Measurements from ENCODE around the gene SLC6A8. TPM values are rescaled to one million over a fixed set of nuclear protein-coding genes. Genes with fewer than 3 reads are reported as not detected.
A peak's percentile ranks its signal among the peaks of the same experiment; 100 is the strongest.

Gene SLC6A8
- total and polyA plus RNA-seq, 7 experiments from 2014 or later = 0.10 to 2.6 (median 0.74) TPM; not detected in 1

DNA sequence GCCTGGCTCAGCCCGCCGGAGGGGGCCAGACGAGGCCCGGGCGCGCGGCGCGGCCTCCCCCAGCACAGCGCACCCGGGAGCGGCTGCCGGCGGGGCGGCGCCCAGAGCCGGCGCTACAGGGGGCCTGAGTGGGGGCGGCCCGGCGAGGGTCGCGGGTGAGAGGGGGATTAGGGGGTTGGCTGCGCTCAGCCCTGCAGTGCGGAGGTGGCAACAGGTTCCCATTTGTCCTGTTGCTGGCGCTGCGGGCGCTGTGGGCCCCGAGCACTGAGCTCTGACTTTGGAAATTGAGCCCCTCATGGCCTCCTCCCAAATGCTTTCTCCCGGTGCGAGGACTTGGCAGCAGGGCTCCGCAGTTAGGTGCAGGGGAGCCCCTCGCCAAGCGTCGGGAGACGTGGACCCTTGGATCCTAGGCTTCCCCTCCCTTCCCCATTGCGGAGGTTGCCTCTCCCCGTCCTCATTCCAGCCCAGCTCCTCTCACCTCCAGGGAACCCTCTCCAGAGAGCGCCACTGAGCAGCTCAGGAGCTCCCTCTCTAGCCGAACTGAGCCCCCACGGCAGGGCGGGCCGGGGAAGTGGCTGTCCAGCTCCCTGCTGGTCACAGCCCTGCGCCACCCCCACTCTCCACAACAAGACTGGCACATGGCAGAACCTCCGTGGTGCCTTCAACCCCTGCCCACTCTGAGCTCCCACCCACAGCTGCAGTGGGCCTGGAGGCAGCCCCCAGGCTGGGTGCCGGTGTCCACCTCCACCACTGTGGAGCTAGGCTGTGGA, 43.2 kb upstream of the SLC6A8 start:
- Mint-ChIP-seq H3K9me3 (no peaks in the 10 kb centered on the region), H3K27ac (no peak overlapping the region), H3K4me3 (peak overlapping the region in 5 of 10 donors; percentile 21 to 62 (median 38)), H3K27me3 (peaks cover 5 to 52% (median 16%) of the 10 kb centered on the region in 5 donors), H3K4me1 (peaks cover 0 to 19% (median 9%) of the 10 kb centered on the region in 7 donors), H3K36me3 (no peaks in the 10 kb centered on the region)
- Histone ChIP-seq H3K27me3 (ENCODE audit: control insufficient read depth in 2 of 2, insufficient read depth in 2 of 2, low read length in 2 of 2) (peaks cover 0 to 4% of the 10 kb centered on the region in 2 donors), H3K4me3 (ENCODE audit: low read length) (no peak overlapping the region), H3K4me1 (ENCODE audit: control insufficient read depth in 2 of 2, insufficient read depth in 2 of 2, low read length in 2 of 2) (peaks cover 0 to 4% of the 10 kb centered on the region in 2 donors), H3K27ac (ENCODE audit: low read depth, low read length) (no peak overlapping the region), H3K36me3 (ENCODE audit: control insufficient read depth in 2 of 3, insufficient read depth in 3 of 3, low read length in 3 of 3) (no peaks in the 10 kb centered on the region), H3K9me3 (ENCODE audit: control insufficient read depth in 2 of 3, low read length in 3 of 3) (no peaks in the 10 kb centered on the region)
- no peak for DNase-seq
- ChIA-PET CTCF (interaction anchor here (0.7 to 1.3 kb wide), 4 partner anchors 9 to 187 kb away, joined by 3 to 5 read pairs (median 4); no protein-coding TSS in a partner anchor), POLR2A (no interaction called here)
- ATAC-seq = no peak
- intact Hi-C loops (cut with micrococcal nuclease) = loop anchor here in 1 of 2 donors (5.0 kb wide), 3 partner anchors 32 to 107 kb away; no protein-coding TSS in a partner anchor

DNA sequence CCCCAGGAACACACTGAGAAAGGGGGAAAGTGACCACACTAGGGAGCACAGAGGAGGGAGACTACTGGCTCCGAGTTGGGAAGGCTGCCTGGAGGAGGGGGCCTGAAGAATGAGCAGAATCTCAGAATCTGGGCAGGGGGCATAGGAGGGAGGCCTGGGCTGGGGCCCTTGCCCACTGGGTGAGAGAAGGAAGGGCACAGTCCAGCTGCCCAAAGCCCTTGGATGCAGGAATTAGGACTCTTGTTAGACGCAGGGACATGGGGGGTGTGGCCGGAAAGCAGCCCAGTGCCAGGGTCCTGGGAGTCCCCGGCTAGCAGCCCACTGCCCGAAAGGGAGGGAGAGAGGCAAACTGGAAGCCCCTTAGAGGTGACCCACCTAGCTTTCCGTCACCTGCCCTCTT, 42.6 kb upstream of the SLC6A8 start:
- Histone ChIP-seq H3K27ac (ENCODE audit: low read depth, low read length) (no peak overlapping the region), H3K27me3 (ENCODE audit: control insufficient read depth in 2 of 2, insufficient read depth in 2 of 2, low read length in 2 of 2) (peaks cover 0 to 4% of the 10 kb centered on the region in 2 donors), H3K4me3 (ENCODE audit: low read length) (no peak overlapping the region), H3K4me1 (ENCODE audit: control insufficient read depth in 2 of 2, insufficient read depth in 2 of 2, low read length in 2 of 2) (peaks cover 0 to 4% of the 10 kb centered on the region in 2 donors), H3K36me3 (ENCODE audit: control insufficient read depth in 2 of 3, insufficient read depth in 3 of 3, low read length in 3 of 3) (no peaks in the 10 kb centered on the region), H3K9me3 (ENCODE audit: control insufficient read depth in 2 of 3, low read length in 3 of 3) (no peaks in the 10 kb centered on the region)
- H3K4me3 Mint-ChIP-seq = peak overlapping the region in 3 of 10 donors; percentile 19 to 62 (median 38)
- H3K9me3 Mint-ChIP-seq = no peaks in the 10 kb centered on the region
- DNase-seq = no peak
- ChIA-PET CTCF (interaction anchor here (1.1 to 1.3 kb wide), 2 partner anchors 36 to 91 kb away, joined by 5 read pairs; no protein-coding TSS in a partner anchor), POLR2A (no interaction called here)
- ATAC-seq = no peak
- intact Hi-C loops (cut with micrococcal nuclease) = loop anchor here in 1 of 2 donors (5.0 kb wide), 3 partner anchors 33 to 108 kb away; no protein-coding TSS in a partner anchor
- H3K27ac Mint-ChIP-seq = no peak overlapping the region
- H3K36me3 Mint-ChIP-seq = no peaks in the 10 kb centered on the region
- H3K27me3 Mint-ChIP-seq = peaks cover 5 to 54% (median 16%) of the 10 kb centered on the region in 5 donors
- peaks cover 0 to 19% (median 9%) of the 10 kb centered on the region in 7 donors for H3K4me1 Mint-ChIP-seq

DNA sequence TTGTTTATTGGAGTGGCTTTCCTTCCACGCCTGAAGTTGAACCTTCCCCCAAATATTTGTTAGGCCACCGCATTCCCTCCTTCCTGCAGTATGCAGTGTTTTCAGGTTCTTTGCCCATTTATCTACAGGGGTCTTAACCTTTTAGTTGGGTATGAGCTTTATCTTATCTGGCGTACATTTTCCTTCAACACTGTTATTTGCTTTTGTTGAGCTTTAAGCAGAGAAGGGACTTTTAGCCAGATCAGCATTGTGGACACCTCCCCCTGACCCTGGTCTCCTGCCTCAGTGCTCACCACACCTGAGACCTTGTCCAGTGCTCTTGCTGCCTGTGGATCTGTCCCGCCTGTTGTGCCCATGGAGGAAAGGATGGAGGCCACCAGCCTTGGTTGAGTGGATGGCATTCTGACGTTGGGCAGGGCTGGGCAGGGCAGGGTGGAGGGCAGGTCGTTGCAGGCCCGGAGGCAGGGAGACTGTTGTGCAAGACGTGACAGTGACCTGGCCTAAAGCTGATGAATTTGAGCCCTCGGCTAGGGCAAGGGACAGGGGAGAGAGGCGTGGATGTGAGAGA, 41.7 kb upstream of the SLC6A8 start:
- intact Hi-C loops (cut with micrococcal nuclease) = loop anchor here in 1 of 2 donors (5.0 kb wide), 3 partner anchors 34 to 109 kb away; no protein-coding TSS in a partner anchor
- H3K27me3 Mint-ChIP-seq = peaks cover 5 to 51% (median 14%) of the 10 kb centered on the region in 5 donors
- no peak overlapping the region for H3K4me3 ChIP-seq (ENCODE audit: low read length)
- no peaks in the 10 kb centered on the region for H3K9me3 ChIP-seq (ENCODE audit: control insufficient read depth in 2 of 3, low read length in 3 of 3)
- H3K4me1 ChIP-seq (ENCODE audit: control insufficient read depth in 2 of 2, insufficient read depth in 2 of 2, low read length in 2 of 2) = peaks cover 0 to 4% of the 10 kb centered on the region in 2 donors
- H3K27ac ChIP-seq (ENCODE audit: low read depth, low read length) = no peak overlapping the region
- ATAC-seq = no peak
- no peaks in the 10 kb centered on the region for H3K9me3 Mint-ChIP-seq
- peaks cover 0 to 4% of the 10 kb centered on the region in 2 donors for H3K27me3 ChIP-seq (ENCODE audit: control insufficient read depth in 2 of 2, insufficient read depth in 2 of 2, low read length in 2 of 2)
- peaks cover 0 to 19% (median 9%) of the 10 kb centered on the region in 7 donors for H3K4me1 Mint-ChIP-seq
- H3K36me3 Mint-ChIP-seq = no peaks in the 10 kb centered on the region
- no peak overlapping the region for H3K27ac Mint-ChIP-seq
- ChIA-PET POLR2A (no interaction called here), CTCF (no interaction called here)
- no peaks in the 10 kb centered on the region for H3K36me3 ChIP-seq (ENCODE audit: control insufficient read depth in 2 of 3, insufficient read depth in 3 of 3, low read length in 3 of 3)
- peak overlapping the region in 4 of 10 donors; percentile 6 to 29 (median 24) for H3K4me3 Mint-ChIP-seq
- no peak for DNase-seq

- Mint-ChIP-seq H3K4me3 (peak within 1 kb of the TSS in 6 of 10 donors; percentile 9 to 64 (median 46)), H3K36me3 (no peaks in the 10 kb centered on the region), H3K27ac (no peak within 1 kb of the TSS), H3K27me3 (peaks cover 0 to 45% (median 10%) of the 10 kb centered on the region in 5 donors), H3K9me3 (no peaks in the 10 kb centered on the region), H3K4me1 (peaks cover 0 to 14% (median 6%) of the 10 kb centered on the region in 7 donors)
- H3K9me3 ChIP-seq (ENCODE audit: control insufficient read depth in 2 of 3, low read length in 3 of 3) = no peaks in the 10 kb centered on the region
- ChIA-PET POLR2A (interaction anchor here (0.6 kb wide), 1 partner anchor 37 kb away, joined by 3 read pairs; no protein-coding TSS in a partner anchor), CTCF (interaction anchor here (0.6 to 1.4 kb wide), 2 partner anchors 46 to 92 kb away, joined by 3 read pairs; no protein-coding TSS in a partner anchor)
- no peaks in the 10 kb centered on the region for H3K36me3 ChIP-seq (ENCODE audit: control insufficient read depth in 2 of 3, insufficient read depth in 3 of 3, low read length in 3 of 3)
- H3K4me3 ChIP-seq (ENCODE audit: low read length) = no peak within 1 kb of the TSS
- peaks cover 0 to 4% of the 10 kb centered on the region in 2 donors for H3K27me3 ChIP-seq (ENCODE audit: control insufficient read depth in 2 of 2, insufficient read depth in 2 of 2, low read length in 2 of 2)
- peaks cover 0 to 4% of the 10 kb centered on the region in 2 donors for H3K4me1 ChIP-seq (ENCODE audit: control insufficient read depth in 2 of 2, insufficient read depth in 2 of 2, low read length in 2 of 2)
- H3K27ac ChIP-seq (ENCODE audit: low read depth, low read length) = no peak within 1 kb of the TSS
- intact Hi-C loops (cut with micrococcal nuclease) = loop anchor here in 1 of 2 donors (5.0 kb wide), 3 partner anchors 34 to 109 kb away; no protein-coding TSS in a partner anchor
- ATAC-seq (peak; percentile 25), DNase-seq (no peak)
These were observed 40.9 kb upstream of the SLC6A8 start, which contains the start of gene DUSP9 for GRCh38 chrX:153646620-153647373. Gene DUSP9 (plus strand): TSS chrX:153647203. CDS start chrX:153647954, 751 bp downstream.

DNA sequence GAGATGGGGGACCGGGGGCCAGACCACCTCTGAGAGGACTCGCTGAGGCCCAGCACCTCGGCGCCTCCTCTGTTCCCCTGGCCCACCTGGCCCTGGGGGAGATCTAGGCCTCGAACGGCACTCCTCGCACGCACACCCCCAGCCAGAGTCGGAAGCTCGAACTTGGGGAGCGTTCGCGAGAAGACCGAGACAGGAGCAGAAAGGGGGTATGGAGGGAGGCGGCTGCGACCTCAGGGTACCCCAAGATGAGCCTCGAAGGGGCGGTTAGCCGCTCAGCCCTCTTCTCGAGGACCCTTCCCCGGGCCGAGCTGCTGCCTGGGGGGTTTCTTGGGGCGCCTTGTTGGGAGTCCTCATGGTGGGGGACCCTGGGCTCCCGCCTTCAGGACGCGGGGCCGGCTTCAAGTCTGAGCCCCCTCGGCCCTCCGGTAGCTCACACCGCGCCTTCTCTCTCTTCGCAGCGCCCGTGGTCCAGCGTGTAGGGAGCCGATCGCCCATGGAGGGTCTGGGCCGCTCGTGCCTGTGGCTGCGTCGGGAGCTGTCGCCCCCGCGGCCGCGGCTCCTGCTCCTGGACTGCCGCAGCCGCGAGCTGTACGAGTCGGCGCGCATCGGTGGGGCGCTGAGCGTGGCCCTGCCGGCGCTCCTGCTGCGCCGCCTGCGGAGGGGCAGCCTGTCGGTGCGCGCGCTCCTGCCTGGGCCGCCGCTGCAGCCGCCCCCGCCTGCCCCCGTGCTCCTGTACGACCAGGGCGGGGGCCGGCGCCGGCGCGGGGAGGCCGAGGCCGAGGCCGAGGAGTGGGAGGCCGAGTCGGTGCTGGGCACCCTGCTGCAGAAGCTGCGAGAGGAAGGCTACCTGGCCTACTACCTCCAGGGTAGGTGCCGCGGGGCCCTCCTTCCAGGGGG, 40.0 kb upstream of the SLC6A8 start:
- Histone ChIP-seq H3K27me3 (ENCODE audit: control insufficient read depth in 2 of 2, insufficient read depth in 2 of 2, low read length in 2 of 2) (peaks cover 0 to 4% of the 10 kb centered on the region in 2 donors), H3K9me3 (ENCODE audit: control insufficient read depth in 2 of 3, low read length in 3 of 3) (no peaks in the 10 kb centered on the region), H3K4me1 (ENCODE audit: control insufficient read depth in 2 of 2, insufficient read depth in 2 of 2, low read length in 2 of 2) (peaks cover 0 to 4% of the 10 kb centered on the region in 2 donors), H3K36me3 (ENCODE audit: control insufficient read depth in 2 of 3, insufficient read depth in 3 of 3, low read length in 3 of 3) (no peaks in the 10 kb centered on the region), H3K4me3 (ENCODE audit: low read length) (no peak overlapping the region), H3K27ac (ENCODE audit: low read depth, low read length) (no peak overlapping the region)
- Mint-ChIP-seq H3K4me1 (peaks cover 0 to 12% (median 4%) of the 10 kb centered on the region in 7 donors), H3K27ac (no peak overlapping the region), H3K36me3 (no peaks in the 10 kb centered on the region), H3K4me3 (peak overlapping the region in 6 of 10 donors; percentile 9 to 64 (median 46)), H3K27me3 (peaks cover 0 to 46% (median 9%) of the 10 kb centered on the region in 5 donors), H3K9me3 (no peaks in the 10 kb centered on the region)
- intact Hi-C loops (cut with micrococcal nuclease) = loop anchor here in 1 of 2 donors (5.0 kb wide), 3 partner anchors 35 to 110 kb away; no protein-coding TSS in a partner anchor
- POLR2A ChIA-PET = interaction anchor here (0.6 kb wide), 1 partner anchor 38 kb away, joined by 3 read pairs; no protein-coding TSS in a partner anchor
- no peak for ATAC-seq
- no peak for DNase-seq
- CTCF ChIA-PET = interaction anchor here (0.6 to 1.5 kb wide), 5 partner anchors 41 to 95 kb away, joined by 3 to 5 read pairs (median 3); no protein-coding TSS in a partner anchor
